ENCODE measurements around the gene CABS1. TPM values are rescaled to one million over a fixed set of nuclear protein-coding genes. Genes with fewer than 3 reads are reported as not detected.

The CABS1 gene
- polyA plus RNA-seq (2011; rRNA removed) (not detected in 2 replicates), polyA plus RNA-seq (2017; fragmentation: RNase III; extraction: RNeasy Plus Mini Kit Qiagen cat#74134 plus additional on column Dnase treatment) (not detected in 3 replicates), polyA minus RNA-seq (2011; rRNA and poly(A)+ RNA removed) (not detected in 2 replicates)
- polyA plus RNA-seq (2012; cell fraction: cytosol; rRNA removed) = not detected in 2 replicates
- not detected in 2 replicates for polyA plus RNA-seq (2012; cell fraction: nucleus; rRNA removed)

- DNase-seq (ENCODE audit: low read depth in 1 of 2, low spot score in 1 of 2) = no peak
- Histone ChIP-seq H3K27ac (no peak within 1 kb of the TSS), H3K9me3 (no peaks in the 10 kb centered on the region), H3K4me1 (no peaks in the 10 kb centered on the region), H3K4me2 (no peak within 1 kb of the TSS), H3K4me3 (no peak within 1 kb of the TSS)
- TF ChIP-seq HOXB13 (CRISPR knock-in tag; IDR thresholded peaks at IDR 0.05; ENCODE audit: low read depth) (no peak), ELK1 (IDR thresholded peaks at IDR 0.05; ENCODE audit: low read depth, low read length) (no peak), FOSL2 (IDR thresholded peaks at IDR 0.05) (no peak), FOSL2 (CRISPR knock-in tag; IDR thresholded peaks at IDR 0.05) (no peak)
- POLR2A ChIA-PET = no interaction called here
- 22% methylated on average over 3 of the region's 3 CpGs for WGBS (ENCODE audit: missing lambda C conversion rate)
- ATAC-seq = no peak
- CTCF ChIA-PET = no interaction called here
- FAIRE-seq = no peak
Observed at GRCh38 chr4:70334681-70335080, at the start of gene CABS1. CABS1 (plus strand) TSS chr4:70334981; CDS start chr4:70335040, 59 bp downstream.

DNA sequence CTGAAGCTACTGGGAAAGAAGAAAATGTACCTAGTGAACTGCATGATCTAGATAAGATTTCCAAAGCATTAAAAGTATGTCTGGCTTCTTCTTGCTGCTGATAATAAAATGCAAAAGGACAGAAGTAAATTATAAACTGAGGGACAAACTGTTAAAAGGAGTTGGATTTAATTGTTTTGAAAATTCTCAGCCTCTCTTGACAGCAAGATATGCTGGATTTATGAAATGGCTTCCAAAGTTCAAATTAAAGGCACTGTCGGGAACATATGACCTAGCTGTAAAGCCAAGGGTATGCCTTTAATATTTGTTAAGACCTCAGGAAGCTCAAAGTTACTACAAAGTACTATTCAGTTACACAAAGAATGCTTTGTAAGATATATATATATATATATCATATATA, 46.1 kb upstream of the CABS1 start:
- TF ChIP-seq KDM1A (IDR thresholded peaks at IDR 0.05; ENCODE audit: low read depth) (no peak), MAFK (IDR thresholded peaks at IDR 0.05; ENCODE audit: partially characterized antibody) (no peak), GATA3 (IDR thresholded peaks at IDR 0.05; ENCODE audit: borderline replicate concordance) (no peak), RFX5 (IDR thresholded peaks at IDR 0.05) (no peak), RCOR1 (IDR thresholded peaks at IDR 0.05; ENCODE audit: low read depth, low read length) (no peak), ZFP36 (IDR thresholded peaks at IDR 0.05; ENCODE audit: borderline replicate concordance, partially characterized antibody) (no peak), ZSCAN20 (CRISPR knock-in tag; IDR thresholded peaks at IDR 0.05) (no peak), NFE2L2 (conservative IDR thresholded peaks at IDR 0.05; ENCODE audit: low read length) (no peak), PHF8 (IDR thresholded peaks at IDR 0.05; ENCODE audit: borderline replicate concordance, low read depth) (no peak), EHF (CRISPR knock-in tag; IDR thresholded peaks at IDR 0.05) (no peak), EHMT2 (IDR thresholded peaks at IDR 0.05; ENCODE audit: low read depth) (no peak), JUNB (IDR thresholded peaks at IDR 0.05) (no peak), CBX2 (IDR thresholded peaks at IDR 0.05; ENCODE audit: borderline replicate concordance, low read depth) (no peak), ELK1 (IDR thresholded peaks at IDR 0.05; ENCODE audit: low read depth, low read length) (no peak), HOXB5 (CRISPR knock-in tag; IDR thresholded peaks at IDR 0.05) (no peak)
- TF ChIP-seq, protein P1, sequence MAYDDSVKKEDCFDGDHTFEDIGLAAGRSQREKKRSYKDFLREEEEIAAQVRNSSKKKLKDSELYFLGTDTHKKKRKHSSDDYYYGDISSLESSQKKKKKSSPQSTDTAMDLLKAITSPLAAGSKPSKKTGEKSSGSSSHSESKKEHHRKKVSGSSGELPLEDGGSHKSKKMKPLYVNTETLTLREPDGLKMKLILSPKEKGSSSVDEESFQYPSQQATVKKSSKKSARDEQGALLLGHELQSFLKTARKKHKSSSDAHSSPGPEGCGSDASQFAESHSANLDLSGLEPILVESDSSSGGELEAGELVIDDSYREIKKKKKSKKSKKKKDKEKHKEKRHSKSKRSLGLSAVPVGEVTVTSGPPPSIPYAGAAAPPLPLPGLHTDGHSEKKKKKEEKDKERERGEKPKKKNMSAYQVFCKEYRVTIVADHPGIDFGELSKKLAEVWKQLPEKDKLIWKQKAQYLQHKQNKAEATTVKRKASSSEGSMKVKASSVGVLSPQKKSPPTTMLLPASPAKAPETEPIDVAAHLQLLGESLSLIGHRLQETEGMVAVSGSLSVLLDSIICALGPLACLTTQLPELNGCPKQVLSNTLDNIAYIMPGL (CRISPR knock-in tag; IDR thresholded peaks at IDR 0.05; ENCODE audit: borderline replicate concordance) = no peak
- ATAC-seq (no peak), FAIRE-seq (no peak), DNase-seq (ENCODE audit: low read depth in 1 of 2, low spot score in 1 of 2) (no peak)
- ChIA-PET CTCF (interaction anchor here (1.1 kb wide), 1 partner anchor 18 kb away, joined by 4 read pairs; no protein-coding TSS in a partner anchor), POLR2A (no interaction called here)
- H3K9me3 ChIP-seq = no peaks in the 10 kb centered on the region
- no peaks in the 10 kb centered on the region for H3K4me1 ChIP-seq
- 6% methylated on average over 1 of the region's 1 CpG for WGBS (ENCODE audit: missing lambda C conversion rate)
- H3K4me3 ChIP-seq = no peak overlapping the region
- H3K27ac ChIP-seq = no peak overlapping the region
- H3K4me2 ChIP-seq = no peak overlapping the region

DNA sequence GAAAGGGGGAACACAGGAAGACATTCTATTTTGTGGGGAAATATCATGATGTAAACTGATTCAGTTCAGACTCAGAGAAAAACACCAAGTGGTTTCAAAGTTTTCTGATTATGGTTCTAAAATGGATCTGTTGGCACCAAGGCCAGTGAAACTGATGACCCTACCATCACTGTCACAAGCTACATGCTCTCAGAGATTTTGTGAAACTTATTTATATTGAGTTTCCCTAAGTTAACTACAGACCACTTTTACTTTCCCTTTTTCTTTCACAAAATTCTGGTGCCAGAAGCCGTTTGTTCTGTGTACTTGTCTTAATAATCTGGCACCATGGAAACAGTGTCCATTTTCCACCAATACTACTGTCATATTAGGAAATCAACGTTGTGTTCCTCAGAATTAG, 43.4 kb upstream of the CABS1 start:
- no peak for ATAC-seq

More for the DNA sequence above, 43.4 kb upstream of the CABS1 start:
- 0% methylated on average over 2 of the region's 2 CpGs for WGBS (ENCODE audit: missing lambda C conversion rate)
- TF ChIP-seq PBX3 (IDR thresholded peaks at IDR 0.05) = no peak
- no peak for TF ChIP-seq REST (IDR thresholded peaks at IDR 0.05)
- TF ChIP-seq MYC (IDR thresholded peaks at IDR 0.05; ENCODE audit: borderline replicate concordance, low read length) = no peak
- TF ChIP-seq, protein P1 (CRISPR knock-in tag; IDR thresholded peaks at IDR 0.05; ENCODE audit: borderline replicate concordance) = no peak
- no peak for TF ChIP-seq HEYL (CRISPR knock-in tag; IDR thresholded peaks at IDR 0.05)
- H3K4me3 ChIP-seq = no peak overlapping the region
- H3K4me2 ChIP-seq = no peak overlapping the region
- H3K27ac ChIP-seq = no peak overlapping the region
- no peak for DNase-seq (ENCODE audit: low read depth in 1 of 2, low spot score in 1 of 2)
- FAIRE-seq = no peak
- H3K4me1 ChIP-seq = no peaks in the 10 kb centered on the region
- H3K9me3 ChIP-seq = no peaks in the 10 kb centered on the region
- ChIA-PET POLR2A (no interaction called here), CTCF (no interaction called here)

Measured in A549 (cell line).